ENCODE results near the gene VASP.

GRCh38 chr19:45469132-45469944 is 37.9 kb upstream of the VASP start:
- TF ChIP-seq, protein P1, sequence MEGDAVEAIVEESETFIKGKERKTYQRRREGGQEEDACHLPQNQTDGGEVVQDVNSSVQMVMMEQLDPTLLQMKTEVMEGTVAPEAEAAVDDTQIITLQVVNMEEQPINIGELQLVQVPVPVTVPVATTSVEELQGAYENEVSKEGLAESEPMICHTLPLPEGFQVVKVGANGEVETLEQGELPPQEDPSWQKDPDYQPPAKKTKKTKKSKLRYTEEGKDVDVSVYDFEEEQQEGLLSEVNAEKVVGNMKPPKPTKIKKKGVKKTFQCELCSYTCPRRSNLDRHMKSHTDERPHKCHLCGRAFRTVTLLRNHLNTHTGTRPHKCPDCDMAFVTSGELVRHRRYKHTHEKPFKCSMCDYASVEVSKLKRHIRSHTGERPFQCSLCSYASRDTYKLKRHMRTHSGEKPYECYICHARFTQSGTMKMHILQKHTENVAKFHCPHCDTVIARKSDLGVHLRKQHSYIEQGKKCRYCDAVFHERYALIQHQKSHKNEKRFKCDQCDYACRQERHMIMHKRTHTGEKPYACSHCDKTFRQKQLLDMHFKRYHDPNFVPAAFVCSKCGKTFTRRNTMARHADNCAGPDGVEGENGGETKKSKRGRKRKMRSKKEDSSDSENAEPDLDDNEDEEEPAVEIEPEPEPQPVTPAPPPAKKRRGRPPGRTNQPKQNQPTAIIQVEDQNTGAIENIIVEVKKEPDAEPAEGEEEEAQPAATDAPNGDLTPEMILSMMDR (IDR thresholded peaks at IDR 0.05) = no peak
- no peak for TF ChIP-seq EZH2 (IDR thresholded peaks at IDR 0.05; ENCODE audit: borderline replicate concordance, insufficient read depth, low read depth, low read length, poor library complexity, severe bottlenecking)
